HG03460 (cell line): ENCODE data around the gene CPZ.

ENCODE experiments used
- ATAC-seq: cut with Tn5 transposase; IDR thresholded peaks from one replicate; pipeline ENCODE4 v1.9.1; 2021; ENCODE audit not compliant: unreplicated experiment

CPZ gene

DNA sequence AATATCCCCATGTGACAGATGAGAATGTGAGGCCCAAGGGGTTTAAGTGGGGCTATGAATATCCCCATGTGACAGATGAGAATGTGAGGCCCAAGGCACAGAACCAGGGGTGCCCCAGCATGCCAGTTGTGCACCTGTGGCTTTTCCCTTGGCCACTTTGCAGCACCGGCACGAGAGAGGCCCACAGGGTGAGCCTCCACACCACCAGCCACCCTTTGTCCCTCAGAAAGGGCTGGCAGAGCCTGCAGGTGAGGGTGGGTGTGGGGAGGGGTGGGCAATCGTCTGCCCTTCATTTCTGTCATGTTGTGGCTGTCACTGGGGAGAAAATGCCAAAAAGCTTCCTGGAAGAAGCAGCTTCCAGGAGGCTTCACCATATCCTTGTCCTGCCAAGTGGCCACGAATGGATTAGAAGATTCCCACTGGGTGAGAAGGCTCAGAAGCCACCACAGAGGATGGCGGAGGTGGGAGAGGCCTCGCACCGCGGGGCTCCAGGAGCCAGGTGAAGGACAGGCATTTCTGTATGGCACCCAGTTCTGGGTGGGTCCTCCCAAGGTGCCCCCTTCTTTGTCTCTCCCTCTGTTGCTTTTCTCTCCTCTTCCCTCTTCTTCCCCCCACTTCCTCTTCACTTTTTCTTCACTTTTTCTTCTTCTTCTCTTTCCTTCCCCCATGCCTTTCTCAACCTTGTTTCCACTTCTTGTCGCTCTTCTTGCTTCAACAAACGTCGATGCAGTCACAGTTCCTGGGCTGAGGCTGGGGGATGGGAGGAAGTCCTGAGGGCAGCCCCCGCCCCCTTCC is 12.8 kb upstream of the CPZ start:
- no peak for ATAC-seq

DNA sequence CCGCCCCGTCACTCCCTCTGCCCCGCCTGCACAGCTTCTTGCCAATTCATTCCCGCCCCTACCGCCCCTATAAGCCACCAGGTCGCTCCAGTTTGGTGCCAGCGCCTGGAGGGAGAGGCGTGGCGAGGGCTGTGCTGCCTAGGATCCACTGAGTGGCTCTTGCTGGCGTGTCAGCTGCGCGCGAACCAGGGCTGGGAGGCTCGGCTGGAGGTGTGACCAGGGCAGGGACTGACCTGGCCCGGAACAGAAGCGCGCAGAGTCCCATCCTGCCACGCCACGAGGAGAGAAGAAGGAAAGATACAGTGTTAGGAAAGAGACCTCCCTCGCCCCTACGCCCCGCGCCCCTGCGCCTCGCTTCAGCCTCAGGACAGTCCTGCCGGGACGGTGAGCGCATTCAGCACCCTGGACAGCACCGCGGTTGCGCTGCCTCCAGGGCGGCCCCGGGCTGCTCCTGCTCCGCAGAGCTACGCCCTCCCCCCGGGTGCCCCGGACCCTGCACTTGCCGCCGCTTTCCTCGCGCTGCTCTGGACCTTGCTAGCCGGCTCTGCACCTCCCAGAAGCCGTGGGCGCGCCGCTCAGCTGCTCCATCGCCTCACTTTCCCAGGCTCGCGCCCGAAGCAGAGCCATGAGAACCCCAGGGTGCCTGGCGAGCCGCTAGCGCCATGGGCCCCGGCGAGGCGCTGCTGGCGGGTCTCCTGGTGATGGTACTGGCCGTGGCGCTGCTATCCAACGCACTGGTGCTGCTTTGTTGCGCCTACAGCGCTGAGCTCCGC is 12.1 kb upstream of the CPZ start, which contains the start of gene GPR78:
Gene GPR78 (plus strand): TSS at position 72 of the 773 bp plus-strand sequence. CDS start 591 bp downstream, at position 663.
- ATAC-seq = no peak

- ATAC-seq = no peak
Observed at GRCh38 chr4:8581094-8581861, 11.3 kb upstream of the CPZ start.

DNA sequence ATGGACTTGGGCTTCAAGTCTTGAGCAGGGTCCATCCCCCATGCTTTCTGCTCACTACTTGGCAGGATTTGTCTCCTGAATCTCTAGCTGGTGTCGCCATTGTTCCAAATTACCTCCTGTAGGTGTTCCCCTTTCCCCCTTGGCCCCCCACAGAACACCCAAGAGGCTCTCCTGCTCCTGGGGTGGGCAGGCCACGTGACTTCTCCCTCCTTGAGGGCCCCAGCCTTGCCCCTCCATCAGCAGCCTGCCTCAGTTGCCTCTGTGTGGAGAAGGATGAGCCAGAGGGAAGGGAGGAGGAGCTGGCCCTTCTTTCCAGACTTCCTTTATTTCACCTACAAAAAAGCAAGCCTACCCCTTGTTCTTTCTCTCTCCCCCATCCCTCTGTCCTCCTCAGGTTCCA is 10.5 kb upstream of the CPZ start:
- ATAC-seq = no peak

GRCh38 chr4:8582436-8582835 is 10.1 kb upstream of the CPZ start:
- ATAC-seq = no peak

DNA sequence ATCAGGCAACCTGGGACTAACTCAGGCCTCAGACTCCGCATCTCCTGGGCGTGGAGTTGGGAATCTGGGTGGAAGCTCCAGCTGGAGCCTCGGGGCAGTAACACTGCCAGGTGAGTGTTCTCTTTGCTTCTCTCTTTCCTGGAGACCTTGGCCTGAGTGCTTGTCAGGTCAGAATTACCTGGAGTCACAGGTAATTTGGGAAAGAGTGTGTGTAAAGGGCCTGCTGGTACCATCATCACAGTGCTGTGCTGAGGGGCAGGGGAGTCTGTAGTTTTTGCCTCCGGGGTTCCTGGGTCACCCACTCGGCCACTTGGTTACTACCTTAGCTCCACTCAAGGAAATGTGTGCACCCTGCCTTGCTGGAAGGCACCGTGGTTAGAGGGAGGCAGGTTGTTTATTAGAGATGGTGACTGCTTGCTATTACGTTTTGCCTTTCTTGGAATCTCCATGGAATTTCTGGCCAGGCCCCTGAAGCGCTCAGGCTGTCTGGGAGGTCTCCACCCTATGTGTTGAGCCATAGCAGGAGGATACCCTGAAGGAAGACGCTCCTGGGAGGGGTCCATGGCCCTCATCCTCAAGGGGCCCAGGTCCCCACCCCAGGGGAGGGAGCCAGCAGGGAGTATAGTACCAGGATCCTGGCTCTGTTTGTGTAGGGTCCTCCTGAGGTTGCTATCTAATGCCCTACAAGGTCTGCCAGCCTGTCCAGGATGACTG is 9.5 kb upstream of the CPZ start:
- no peak for ATAC-seq

GRCh38 chr4:8583655-8584025 is 8.9 kb upstream of the CPZ start:
- ATAC-seq = no peak

GRCh38 chr4:8585186-8585585 is 7.4 kb upstream of the CPZ start:
- ATAC-seq = no peak

GRCh38 chr4:8585721-8586212 is 6.8 kb upstream of the CPZ start:
- ATAC-seq = no peak

- ATAC-seq = no peak
Observed at GRCh38 chr4:8586246-8586645, 6.3 kb upstream of the CPZ start.

DNA sequence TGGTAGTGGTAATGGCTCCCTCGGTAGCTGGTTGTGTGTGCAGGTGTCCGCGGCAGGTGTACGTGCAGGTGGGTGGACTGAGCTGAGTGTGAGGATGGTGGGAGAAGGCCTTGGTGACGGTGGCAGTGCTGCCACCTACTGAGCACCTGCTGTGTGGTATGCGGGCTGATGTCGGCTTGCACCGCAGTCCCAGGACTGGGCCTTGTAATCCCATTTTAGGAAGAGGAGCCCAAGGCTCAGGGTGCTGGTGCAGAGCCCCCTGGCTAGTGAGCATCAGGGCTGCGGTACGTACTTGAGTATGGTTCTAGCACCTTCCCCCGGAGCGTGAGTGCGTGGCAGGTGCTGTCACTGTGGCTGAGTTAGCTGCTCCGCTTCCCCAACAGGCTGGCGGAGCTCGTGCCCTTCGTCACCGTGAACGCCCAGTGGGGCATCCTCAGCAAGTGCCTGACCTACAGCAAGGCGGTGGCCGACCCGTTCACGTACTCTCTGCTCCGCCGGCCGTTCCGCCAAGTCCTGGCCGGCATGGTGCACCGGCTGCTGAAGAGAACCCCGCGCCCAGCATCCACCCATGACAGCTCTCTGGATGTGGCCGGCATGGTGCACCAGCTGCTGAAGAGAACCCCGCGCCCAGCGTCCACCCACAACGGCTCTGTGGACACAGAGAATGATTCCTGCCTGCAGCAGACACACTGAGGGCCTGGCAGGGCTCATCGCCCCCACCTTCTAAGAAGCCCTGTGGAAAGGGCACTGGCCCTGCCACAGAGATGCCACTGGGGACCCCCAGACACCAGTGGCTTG is 5.7 kb upstream of the CPZ start:
- no peak for ATAC-seq

DNA sequence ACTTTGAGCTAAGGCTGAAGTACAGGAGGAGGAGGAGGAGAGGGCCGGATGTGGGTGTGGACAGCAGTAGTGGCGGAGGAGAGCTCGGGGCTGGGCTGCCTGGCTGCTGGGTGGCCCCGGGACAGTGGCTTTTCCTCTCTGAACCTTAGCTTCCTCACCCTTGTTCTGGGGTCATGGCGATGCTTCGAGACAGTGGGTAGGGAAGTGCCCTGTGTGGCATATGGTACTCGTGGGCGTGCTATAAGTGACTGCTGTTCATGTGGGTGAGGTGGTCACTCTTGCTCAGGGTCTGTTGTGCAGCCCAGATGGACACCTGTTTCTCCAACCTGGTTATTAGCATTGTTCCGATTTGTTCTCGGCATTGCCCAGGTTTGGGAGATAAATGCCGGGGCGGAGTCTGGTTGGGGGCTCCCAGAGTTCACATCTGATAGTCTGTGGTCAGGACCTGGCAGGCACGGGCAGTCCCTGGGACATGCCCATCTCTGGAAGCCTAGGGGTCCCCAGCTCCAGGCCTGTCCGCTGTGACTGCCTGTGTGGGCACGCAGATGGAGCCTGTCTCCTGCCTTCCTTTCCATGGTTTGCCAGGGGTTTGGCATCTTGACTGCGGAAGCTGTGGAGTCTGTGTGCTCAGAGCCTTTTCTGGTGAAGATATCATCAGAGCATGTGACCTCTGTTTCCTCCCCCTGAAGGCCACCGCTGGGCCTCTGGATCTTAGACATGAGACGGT is 4.9 kb upstream of the CPZ start:
- ATAC-seq = no peak

DNA sequence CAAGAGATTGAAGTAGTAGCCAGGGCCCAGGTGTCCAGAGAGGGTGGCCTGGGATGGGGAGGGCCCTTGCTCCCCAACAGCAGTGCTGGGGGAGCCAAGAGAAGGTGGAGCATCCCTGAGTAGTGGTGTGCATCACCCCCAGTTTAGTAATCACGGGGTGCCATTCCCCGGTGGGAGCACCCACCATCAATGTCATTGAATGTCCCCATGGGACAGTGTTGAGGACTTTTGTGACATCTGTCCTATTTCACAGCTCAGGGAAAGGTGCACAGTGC is 4.4 kb upstream of the CPZ start:
- ATAC-seq = no peak

DNA sequence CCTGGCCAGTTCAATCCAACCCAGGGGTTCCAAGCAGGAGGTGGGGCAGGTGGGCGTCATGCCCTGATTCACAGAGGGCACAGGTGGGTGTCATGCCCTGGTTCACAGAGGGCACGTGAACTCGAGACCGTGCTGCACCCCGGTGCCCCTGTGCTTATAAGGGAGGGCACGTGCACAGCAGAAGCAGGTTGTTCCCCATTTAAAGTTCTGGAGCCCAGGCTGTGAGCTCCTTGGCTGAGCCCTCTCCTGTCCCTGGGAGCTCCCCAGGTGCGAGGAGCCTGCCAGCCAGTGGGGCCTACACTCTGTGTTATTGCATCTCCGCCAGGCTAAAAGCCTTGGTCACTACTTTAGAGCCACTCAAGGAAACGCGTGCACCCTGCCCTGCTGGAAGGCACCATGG is 3.2 kb upstream of the CPZ start:
- ATAC-seq = no peak

DNA sequence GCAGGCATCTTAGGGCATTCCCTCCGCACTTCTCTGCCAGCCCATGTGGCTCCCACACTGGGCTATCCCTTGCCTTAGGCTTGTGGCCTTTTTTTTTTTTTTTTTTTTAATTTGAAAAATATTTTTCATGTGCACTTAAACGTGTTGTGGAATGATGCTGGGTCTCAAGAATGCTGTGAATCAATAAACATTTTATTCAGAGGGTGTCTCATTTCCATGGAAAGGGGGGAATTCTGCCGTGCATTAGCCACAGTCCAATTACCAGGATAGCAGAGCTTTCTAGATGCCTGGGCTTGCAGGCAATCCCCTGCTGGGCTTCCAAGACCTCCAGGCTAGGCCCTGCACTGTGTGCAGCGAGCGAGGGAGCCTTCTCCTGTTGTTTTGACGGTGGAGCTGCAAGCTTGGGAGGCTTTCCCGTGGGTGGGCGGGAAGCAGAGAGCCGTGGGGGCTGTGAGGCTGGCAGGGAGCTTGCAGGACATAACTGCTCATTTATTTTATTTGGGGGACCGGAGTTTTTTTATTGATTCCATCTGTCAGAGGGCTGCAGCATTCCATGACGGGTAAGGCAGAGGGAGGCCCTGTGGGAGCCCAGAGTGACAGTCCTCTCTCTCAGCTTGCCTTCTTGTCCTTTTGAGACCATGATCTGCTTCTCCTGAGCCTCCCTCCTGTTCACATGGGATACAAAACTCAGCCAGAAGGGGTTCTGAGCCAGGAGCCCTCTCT is 2.6 kb upstream of the CPZ start:
- no peak for ATAC-seq

GRCh38 chr4:8590546-8590880 is 2.1 kb upstream of the CPZ start:
- no peak for ATAC-seq

GRCh38 chr4:8591114-8591513 is 1.5 kb upstream of the CPZ start:
- ATAC-seq = no peak

DNA sequence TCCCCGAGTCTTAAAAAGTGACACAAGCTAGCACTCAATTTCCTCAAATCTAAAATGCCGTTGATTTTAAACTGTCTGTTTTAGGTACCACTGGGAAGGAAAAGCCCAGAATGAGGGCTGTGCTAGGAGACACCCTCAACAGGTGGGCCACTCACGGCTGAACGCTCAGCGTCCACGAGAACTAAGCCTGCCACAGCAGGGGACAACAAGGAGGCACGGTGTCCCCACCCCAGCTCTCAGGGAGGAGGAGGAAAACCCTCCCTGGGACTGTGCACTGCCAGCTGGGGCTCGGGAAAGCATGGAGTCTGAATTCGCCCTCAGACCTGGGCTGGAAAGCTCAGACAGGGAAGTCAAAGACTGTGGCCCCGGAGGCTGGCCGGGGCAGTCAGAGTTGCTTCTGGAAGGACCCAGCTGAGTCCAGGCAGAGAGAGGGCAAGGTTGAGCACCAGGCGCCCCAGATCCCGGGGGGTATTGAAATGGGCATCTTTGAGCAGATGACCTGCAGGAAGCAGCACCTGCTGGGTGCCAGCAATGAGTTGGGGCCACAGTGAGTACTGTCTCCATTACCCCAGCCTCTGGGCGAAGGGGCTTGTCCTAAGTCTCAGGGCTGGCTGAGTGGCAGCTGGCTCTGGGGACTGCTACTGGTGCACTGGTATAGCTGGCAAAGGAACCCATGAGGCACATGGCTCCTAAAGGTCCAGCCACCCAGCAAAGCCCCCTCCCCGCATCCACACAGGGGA is 769 bp upstream of the CPZ start:
- no peak for ATAC-seq
